HG03571 (cell line): Measurements from ENCODE around the gene SIGLEC11.
"Not testable (repeated sequence)": the region's sequence is repeated elsewhere in the genome, so short reads cannot be mapped to it uniquely, and the experiment has no call there.

Source experiments
- ATAC-seq: cut with Tn5 transposase; IDR thresholded peaks from one replicate; pipeline ENCODE4 v1.9.1; 2021; ENCODE audit not compliant: unreplicated experiment

The SIGLEC11 gene

DNA sequence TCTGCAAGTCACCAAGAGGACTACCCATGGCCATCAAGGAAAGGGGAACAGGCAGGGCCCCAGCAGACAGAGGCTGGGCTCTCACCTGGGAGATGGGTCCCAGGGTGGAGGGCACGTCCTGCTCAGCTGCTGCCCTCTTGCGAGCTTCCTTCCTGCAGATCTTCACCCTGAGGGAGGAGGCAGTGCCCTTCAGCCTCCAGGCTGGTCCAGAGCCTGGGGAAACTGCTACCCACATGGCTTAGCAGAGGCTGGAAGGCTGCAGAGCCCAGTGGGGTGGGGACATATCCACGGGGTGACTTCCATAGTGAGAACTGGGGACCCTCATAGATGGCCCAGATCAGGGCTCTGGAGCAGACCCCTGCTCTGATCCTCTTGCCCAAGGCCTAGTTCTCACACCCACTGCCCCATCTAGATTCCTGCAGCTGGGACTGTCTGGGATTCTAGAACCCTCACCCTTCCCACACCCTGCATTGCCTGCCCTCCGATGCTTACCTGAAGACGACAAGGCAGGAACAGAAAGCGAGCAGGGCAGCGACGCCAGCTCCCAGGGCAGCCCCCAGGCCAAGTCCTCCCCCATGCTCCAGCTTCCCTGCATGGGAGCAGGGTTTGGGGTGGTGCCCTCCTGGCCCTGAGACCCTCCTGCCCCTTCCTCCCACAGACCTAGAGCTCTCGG, 9.0 kb downstream of the SIGLEC11 start:
- ATAC-seq, result no peak

GRCh38 chr19:49950956-49951526, 9.9 kb downstream of the SIGLEC11 start:
- ATAC-seq, result no peak

GRCh38 chr19:49950590-49950948, 10.4 kb downstream of the SIGLEC11 start:
- no peak for ATAC-seq

GRCh38 chr19:49949742-49950589, 11.0 kb downstream of the SIGLEC11 start:
- no peak for ATAC-seq

DNA sequence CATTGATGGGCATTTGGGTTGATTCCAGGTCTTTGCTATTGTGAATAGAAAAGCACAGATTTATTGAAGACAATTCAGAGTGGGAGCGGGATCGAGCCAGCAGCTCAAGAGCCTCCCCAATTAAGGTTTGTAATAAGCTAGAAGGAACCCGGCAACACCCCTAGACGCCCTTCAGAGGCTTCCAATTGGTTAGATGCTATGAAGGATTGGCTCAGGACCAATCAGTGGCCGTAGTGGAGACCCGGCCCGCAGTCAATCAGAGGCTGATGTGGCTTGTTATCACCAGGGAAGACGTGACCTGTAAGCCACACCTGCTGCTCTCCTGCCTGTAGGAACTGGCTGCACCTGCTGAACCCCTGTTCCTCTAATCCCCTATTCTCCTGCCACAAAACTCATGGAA, 14.6 kb downstream of the SIGLEC11 start:
- ATAC-seq, result no peak

DNA sequence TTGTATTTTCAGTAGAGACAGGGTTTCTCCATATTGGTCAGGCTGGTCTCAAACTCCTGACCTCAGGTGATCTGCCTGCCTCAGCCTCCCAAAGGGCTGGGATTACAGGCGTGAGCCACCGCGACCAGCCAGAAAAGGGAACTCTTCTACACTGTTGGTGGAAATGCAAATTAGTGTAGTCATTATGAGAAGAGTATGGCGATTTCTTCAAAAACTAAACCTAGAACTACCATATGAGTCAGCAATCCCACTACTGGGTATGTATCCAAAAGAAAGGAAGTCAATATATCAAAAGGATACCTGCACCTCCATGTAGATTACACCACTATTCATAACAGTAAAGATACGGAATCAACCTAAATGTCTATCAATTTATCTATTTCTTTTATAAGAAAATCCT, 16.4 kb downstream of the SIGLEC11 start:
- ATAC-seq, result not testable (repeated sequence)

- ATAC-seq, result no peak
Observed at GRCh38 chr19:49940482-49940791, 20.5 kb downstream of the SIGLEC11 start.

GRCh38 chr19:49939721-49940481, 21.1 kb downstream of the SIGLEC11 start:
- ATAC-seq, result no peak

- ATAC-seq, result no peak
Observed at GRCh38 chr19:49938662-49939061, 22.3 kb downstream of the SIGLEC11 start.

DNA sequence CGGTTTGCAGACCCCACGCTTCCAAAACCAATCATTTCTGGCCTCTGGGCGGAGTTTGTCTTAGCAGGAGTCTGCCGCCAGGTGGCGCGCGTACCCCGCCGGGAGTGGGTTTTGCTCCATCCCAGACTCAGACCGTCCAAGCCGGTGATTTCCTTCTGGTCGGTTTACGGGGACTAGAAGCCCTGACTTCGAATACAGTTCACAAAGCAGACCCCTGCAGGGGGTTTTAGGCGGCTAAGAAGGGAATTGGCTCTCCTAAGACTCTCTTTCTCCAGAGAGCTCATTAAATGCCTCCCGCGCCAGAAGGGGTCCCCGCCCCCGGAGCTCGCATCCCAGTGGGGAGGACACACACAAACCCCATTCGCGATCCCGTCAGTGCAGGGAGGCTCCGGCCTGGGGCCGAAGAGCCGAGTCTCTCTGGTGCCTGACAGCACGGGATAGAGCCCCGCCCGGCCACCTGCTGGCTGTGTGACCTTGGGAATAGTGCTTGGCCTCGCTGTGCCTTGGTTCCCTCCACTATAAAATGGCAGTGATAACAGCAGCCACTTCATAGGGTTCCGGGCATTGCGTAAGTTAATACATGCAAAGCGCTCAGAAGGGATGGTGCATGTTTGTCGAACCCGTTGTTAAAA, 23.1 kb downstream of the SIGLEC11 start:
- no peak for ATAC-seq

GRCh38 chr19:49936549-49936948, 24.4 kb downstream of the SIGLEC11 start:
- ATAC-seq, result no peak

GRCh38 chr19:49933643-49934042, 27.3 kb downstream of the SIGLEC11 start:
- ATAC-seq, result no peak

DNA sequence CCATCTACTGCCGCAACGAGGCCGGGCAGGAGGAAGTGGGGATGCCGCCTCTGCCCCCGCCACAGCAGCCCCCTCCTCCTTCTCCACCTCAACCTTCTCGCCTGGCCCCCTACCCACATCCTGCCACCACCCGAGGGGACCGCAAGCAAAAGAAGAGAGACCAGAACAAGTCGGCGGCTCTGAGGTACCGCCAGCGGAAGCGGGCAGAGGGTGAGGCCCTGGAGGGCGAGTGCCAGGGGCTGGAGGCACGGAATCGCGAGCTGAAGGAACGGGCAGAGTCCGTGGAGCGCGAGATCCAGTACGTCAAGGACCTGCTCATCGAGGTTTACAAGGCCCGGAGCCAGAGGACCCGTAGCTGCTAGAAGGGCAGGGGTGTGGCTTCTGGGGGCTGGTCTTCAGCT, 28.2 kb downstream of the SIGLEC11 start:
- no peak for ATAC-seq

DNA sequence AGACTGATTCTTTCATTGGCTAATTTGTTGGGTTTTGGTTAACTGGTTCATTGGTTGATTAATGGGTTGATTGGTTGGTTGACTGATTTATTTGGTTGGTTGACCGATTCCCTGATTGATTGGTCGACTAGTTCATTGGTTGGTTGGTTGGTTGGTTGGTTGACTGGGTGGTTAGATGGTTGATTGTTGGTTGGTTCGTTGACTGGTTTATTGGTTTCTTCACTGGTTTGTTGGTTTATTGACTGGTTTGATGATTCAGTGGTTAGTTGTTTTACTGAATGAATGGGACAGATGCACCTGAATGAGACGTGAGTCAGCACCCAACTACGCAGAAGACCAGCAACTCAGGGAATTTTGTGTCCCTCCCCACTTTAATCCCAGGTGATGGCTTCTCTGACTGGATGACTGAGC, 28.9 kb downstream of the SIGLEC11 start:
- ATAC-seq, result no peak

GRCh38 chr19:49931293-49932040, 29.5 kb downstream of the SIGLEC11 start:
- no peak for ATAC-seq

DNA sequence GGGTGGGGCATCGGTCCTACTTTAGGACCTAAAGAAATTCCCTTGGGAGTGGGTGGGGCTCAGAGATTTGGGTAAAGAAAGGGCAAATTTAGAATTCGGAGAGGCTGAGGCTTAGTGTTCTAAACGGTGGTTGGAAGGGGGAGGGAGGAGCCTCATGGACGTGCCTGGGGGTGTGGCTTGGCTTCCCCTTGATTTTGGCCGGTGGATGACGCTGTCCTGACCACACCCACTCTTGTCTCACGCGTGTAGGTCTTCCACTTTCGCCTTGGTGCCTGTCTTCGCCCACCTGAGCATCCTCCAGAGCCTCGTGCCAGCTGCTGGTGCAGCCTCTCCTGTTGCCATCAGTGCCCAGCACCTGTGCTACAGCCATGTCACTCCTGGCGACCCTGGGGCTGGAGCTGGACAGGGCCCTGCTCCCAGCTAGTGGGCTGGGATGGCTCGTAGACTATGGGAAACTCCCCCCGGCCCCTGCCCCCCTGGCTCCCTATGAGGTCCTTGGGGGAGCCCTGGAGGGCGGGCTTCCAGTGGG, 30.4 kb downstream of the SIGLEC11 start:
- ATAC-seq, result no peak

GRCh38 chr19:49929611-49930482, 31.1 kb downstream of the SIGLEC11 start:
- peak; percentile 59 for ATAC-seq

DNA sequence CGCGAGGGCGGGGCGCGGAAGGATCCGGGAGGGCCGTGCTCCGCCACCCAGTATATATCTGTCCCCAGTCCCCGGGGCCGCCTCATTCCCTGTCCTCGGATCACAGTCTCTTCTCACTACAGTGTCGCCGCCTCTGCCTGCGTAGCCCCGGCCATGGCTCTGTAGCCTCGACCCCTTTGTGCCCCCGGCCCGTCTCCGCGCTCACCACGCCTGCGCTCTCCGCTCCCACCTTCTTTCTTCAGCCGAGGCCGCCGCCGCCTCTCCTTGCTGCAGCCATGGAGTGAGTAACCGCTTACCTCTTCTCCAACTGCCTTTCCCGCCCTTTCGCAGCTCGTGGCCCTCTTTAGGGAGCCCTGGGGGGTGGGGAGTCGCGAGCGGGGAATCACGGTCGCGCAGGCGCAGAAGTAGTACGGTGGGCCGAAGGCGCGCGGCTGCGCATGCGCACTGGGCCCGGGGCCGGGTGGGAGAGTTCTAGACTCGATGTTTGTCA, 31.8 kb downstream of the SIGLEC11 start, which contains the start of the genes ATF5 and NUP62:
Gene ATF5 (plus strand): TSS at position 85 of the 490 bp plus-strand sequence. CDS start 1,646 bp downstream, outside the sequence.
Gene NUP62 (minus strand): TSS at position 384 of the 490 bp plus-strand sequence. CDS start 19,697 bp downstream, outside the sequence.
- peak; percentile 42 for ATAC-seq
